ENCODE measurements around the gene DAPK2.

- TF ChIP-seq, protein P1, sequence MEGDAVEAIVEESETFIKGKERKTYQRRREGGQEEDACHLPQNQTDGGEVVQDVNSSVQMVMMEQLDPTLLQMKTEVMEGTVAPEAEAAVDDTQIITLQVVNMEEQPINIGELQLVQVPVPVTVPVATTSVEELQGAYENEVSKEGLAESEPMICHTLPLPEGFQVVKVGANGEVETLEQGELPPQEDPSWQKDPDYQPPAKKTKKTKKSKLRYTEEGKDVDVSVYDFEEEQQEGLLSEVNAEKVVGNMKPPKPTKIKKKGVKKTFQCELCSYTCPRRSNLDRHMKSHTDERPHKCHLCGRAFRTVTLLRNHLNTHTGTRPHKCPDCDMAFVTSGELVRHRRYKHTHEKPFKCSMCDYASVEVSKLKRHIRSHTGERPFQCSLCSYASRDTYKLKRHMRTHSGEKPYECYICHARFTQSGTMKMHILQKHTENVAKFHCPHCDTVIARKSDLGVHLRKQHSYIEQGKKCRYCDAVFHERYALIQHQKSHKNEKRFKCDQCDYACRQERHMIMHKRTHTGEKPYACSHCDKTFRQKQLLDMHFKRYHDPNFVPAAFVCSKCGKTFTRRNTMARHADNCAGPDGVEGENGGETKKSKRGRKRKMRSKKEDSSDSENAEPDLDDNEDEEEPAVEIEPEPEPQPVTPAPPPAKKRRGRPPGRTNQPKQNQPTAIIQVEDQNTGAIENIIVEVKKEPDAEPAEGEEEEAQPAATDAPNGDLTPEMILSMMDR (IDR thresholded peaks at IDR 0.05): no peak
- TF ChIP-seq, protein P2, sequence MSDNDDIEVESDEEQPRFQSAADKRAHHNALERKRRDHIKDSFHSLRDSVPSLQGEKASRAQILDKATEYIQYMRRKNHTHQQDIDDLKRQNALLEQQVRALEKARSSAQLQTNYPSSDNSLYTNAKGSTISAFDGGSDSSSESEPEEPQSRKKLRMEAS (CRISPR knock-in tag; IDR thresholded peaks at IDR 0.05): no peak
- no peak for TF ChIP-seq IRF2 (CRISPR knock-in tag; IDR thresholded peaks at IDR 0.05; ENCODE audit: borderline replicate concordance, low read depth)
- TF ChIP-seq CREB1 (CRISPR knock-in tag; IDR thresholded peaks at IDR 0.05): no peak
- no peak for TF ChIP-seq STAT6 (CRISPR knock-in tag; conservative IDR thresholded peaks at IDR 0.05; ENCODE audit: low read depth)
- TF ChIP-seq, protein P3, sequence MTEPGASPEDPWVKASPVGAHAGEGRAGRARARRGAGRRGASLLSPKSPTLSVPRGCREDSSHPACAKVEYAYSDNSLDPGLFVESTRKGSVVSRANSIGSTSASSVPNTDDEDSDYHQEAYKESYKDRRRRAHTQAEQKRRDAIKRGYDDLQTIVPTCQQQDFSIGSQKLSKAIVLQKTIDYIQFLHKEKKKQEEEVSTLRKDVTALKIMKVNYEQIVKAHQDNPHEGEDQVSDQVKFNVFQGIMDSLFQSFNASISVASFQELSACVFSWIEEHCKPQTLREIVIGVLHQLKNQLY (CRISPR knock-in tag; IDR thresholded peaks at IDR 0.05): no peak
- TF ChIP-seq, protein P4, sequence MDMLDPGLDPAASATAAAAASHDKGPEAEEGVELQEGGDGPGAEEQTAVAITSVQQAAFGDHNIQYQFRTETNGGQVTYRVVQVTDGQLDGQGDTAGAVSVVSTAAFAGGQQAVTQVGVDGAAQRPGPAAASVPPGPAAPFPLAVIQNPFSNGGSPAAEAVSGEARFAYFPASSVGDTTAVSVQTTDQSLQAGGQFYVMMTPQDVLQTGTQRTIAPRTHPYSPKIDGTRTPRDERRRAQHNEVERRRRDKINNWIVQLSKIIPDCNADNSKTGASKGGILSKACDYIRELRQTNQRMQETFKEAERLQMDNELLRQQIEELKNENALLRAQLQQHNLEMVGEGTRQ (CRISPR knock-in tag; IDR thresholded peaks at IDR 0.05): no peak
- TF ChIP-seq ATF3 (CRISPR knock-in tag; conservative IDR thresholded peaks at IDR 0.05): no peak
- no peak for TF ChIP-seq IRF1 (CRISPR knock-in tag; IDR thresholded peaks at IDR 0.05)
- TF ChIP-seq ZNF416 (CRISPR knock-in tag; IDR thresholded peaks at IDR 0.05): no peak
- TF ChIP-seq, protein P5, sequence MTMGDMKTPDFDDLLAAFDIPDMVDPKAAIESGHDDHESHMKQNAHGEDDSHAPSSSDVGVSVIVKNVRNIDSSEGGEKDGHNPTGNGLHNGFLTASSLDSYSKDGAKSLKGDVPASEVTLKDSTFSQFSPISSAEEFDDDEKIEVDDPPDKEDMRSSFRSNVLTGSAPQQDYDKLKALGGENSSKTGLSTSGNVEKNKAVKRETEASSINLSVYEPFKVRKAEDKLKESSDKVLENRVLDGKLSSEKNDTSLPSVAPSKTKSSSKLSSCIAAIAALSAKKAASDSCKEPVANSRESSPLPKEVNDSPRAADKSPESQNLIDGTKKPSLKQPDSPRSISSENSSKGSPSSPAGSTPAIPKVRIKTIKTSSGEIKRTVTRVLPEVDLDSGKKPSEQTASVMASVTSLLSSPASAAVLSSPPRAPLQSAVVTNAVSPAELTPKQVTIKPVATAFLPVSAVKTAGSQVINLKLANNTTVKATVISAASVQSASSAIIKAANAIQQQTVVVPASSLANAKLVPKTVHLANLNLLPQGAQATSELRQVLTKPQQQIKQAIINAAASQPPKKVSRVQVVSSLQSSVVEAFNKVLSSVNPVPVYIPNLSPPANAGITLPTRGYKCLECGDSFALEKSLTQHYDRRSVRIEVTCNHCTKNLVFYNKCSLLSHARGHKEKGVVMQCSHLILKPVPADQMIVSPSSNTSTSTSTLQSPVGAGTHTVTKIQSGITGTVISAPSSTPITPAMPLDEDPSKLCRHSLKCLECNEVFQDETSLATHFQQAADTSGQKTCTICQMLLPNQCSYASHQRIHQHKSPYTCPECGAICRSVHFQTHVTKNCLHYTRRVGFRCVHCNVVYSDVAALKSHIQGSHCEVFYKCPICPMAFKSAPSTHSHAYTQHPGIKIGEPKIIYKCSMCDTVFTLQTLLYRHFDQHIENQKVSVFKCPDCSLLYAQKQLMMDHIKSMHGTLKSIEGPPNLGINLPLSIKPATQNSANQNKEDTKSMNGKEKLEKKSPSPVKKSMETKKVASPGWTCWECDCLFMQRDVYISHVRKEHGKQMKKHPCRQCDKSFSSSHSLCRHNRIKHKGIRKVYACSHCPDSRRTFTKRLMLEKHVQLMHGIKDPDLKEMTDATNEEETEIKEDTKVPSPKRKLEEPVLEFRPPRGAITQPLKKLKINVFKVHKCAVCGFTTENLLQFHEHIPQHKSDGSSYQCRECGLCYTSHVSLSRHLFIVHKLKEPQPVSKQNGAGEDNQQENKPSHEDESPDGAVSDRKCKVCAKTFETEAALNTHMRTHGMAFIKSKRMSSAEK (CRISPR knock-in tag; IDR thresholded peaks at IDR 0.05; ENCODE audit: borderline replicate concordance): no peak
- no peak for TF ChIP-seq AFF4 (CRISPR knock-in tag; IDR thresholded peaks at IDR 0.05; ENCODE audit: borderline replicate concordance)
- TF ChIP-seq CREM (CRISPR knock-in tag; IDR thresholded peaks at IDR 0.05): no peak
These were observed 144.2 kb downstream of the DAPK2 start for GRCh38 chr15:63901912-63902670.

Data from WTC11 (cell line).